GM12891 (cell line): ENCODE results near the gene EED.
"Not testable (repeated sequence)": the region's sequence is repeated elsewhere in the genome, so short reads cannot be mapped to it uniquely, and the experiment has no call there.

Experiments used
- DNase-seq: peaks from one replicate; pipeline ENCODE4 v3.0.0; 2011; ENCODE audit warnings: low spot score; ENCODE audit not compliant: insufficient read length
- FAIRE-seq: peaks from 2 replicates; lab custom pipeline; 2011; peaks lifted over from hg19 to GRCh38; lab: Jason Lieb, UNC
- PAX5 ChIP-seq: IDR thresholded peaks from 2 replicates; pipeline ENCODE4 v1.6.1; 2011; ENCODE audit warnings: low read length, moderate library complexity, mild to moderate bottlenecking; ENCODE audit not compliant: insufficient read depth, severe bottlenecking
- POLR2A ChIP-seq: IDR thresholded peaks from 2 replicates; pipeline ENCODE4 v1.6.1; 2011; ENCODE audit warnings: low read depth, low read length, control low read depth
- POLR2AphosphoS5 ChIP-seq: IDR thresholded peaks from 2 replicates; pipeline ENCODE4 v1.6.1; 2011; ENCODE audit warnings: low read depth, low read length, control low read depth
- POU2F2 ChIP-seq: IDR thresholded peaks from 2 replicates; pipeline ENCODE4 v1.6.1; 2011; ENCODE audit warnings: low read depth, mild to moderate bottlenecking, control low read depth, low read length, moderate library complexity
- SPI1 ChIP-seq: IDR thresholded peaks from 2 replicates; pipeline ENCODE4 v1.6.1; 2011; ENCODE audit warnings: low read depth, low read length, control low read depth
- TAF1 ChIP-seq: IDR thresholded peaks from 2 replicates; pipeline ENCODE4 v1.6.1; 2011; ENCODE audit warnings: low read depth, low read length, control low read depth

EED gene

DNA sequence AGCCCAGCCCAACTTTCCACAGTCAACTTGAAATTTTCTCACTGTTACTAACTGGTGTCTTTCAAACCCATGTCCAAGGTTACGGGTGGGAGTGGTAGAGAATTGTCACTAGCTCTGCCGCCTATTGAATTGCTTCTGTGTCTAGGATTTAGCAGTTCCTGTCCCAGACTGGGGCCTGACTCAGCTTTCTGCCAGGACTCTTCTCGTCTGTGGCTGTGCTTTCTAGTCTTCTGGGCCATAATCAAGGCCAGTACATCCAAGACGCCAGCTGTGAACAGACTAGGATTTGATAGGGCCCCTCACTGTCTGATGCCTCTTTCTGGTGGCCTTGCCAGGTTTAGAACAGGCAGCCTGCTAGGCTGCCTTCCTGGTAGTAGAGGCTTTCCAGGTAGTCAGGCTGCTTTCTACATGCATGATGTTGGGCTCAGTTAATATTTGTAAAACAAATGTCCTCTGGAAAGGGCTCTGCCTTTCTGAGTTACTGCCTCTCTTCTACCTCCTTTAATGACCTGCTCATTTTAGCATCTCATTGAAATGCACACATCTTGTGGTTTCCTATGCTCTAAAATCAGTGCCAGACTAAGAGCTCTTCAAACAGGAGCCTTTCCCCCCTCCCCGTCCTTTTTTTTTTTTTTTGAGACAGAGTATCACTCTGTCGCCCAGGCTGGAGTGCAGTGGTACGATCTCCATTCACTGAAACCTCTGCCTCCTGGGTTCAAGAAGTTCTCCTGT is 44.4 kb downstream of the EED start:
- DNase-seq (no peak), FAIRE-seq (peak; percentile 66)
- TF ChIP-seq SPI1 (0 out of 2 replicates have a peak, but pooled peaks have one; percentile 14), TAF1 (no peak)

DNA sequence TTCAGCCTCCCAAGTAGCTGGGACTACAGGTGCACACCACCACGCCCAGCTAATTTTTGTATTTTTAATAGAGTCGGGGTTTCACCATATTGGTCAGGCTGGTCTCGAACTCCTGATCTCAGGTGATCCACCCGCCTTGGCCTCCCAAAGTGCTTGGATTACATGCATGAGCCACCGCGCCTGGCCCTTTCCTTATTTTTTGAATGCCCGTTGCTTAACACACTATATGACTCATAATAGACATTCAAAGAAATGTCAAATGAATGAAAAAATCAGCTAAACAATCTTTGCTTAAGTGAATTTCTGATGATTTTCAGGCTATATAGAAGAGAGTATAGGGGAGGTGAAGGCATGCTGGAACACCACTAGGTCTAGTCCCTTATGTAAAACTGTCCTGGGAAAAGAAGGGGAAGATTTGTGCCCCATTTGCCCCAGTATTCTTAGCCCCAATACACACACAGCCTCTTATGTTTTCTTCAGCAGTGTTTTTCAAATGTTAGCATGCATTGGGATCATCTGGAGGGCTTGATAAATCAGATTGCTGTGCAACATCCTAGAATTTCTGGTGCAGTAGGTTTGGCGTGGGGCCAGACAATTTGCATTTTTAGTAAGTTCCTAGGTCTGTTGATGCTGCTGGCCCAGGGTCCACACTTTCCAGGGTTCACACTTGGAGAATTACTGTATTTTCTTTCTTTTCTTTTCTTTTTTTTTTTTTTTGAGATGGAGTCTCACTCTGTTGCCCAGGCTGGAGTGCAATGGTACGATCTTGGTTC is 45.1 kb downstream of the EED start:
- not testable (repeated sequence) for DNase-seq

DNA sequence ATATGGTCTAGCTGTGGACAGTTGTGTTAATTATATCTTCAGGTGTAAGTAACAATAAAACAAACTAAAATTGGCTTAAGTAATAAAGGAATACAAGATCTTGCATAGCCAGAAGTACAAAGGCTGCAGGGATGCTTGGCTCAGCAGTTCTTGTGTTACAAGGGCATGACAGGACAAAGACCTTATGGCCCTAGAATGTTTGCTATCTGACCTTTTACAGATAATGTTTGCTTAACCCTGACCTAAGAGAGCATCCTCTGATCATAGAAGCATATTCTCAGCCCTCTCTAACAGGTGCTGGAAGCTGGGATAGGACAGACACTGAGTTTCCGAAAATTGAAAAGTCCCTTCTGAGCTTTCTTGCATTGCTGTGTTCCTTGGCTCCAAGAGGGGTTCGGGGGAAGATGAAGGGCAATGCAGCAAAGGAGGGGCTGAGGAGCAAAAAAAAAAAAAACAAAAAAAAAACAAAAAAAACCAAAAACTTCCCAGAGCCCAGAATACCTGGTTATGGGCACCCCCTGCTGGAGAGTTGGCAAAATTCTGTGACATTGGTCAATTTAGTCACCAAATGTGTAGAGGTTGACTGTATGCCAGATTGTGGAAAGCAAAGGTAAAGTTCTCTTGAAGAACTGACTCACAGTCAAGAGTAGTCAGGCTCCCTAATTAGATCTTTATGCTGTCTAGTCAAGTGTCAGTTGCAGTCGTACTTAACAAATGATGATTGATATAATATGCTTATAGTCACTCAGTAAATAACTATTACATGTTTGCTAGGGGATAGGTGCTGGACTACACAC is 47.1 kb downstream of the EED start:
- peak; percentile 16 for DNase-seq
- no peak for TF ChIP-seq TAF1
- TF ChIP-seq POLR2A = no peak
- TF ChIP-seq SPI1 = no peak
- TF ChIP-seq POLR2AphosphoS5 = no peak
- TF ChIP-seq POU2F2 = no peak
- TF ChIP-seq PAX5 = no peak
- FAIRE-seq = peak; percentile 77

More for the DNA sequence above, 45.1 kb downstream of the EED start:
- FAIRE-seq = not testable (repeated sequence)

DNA sequence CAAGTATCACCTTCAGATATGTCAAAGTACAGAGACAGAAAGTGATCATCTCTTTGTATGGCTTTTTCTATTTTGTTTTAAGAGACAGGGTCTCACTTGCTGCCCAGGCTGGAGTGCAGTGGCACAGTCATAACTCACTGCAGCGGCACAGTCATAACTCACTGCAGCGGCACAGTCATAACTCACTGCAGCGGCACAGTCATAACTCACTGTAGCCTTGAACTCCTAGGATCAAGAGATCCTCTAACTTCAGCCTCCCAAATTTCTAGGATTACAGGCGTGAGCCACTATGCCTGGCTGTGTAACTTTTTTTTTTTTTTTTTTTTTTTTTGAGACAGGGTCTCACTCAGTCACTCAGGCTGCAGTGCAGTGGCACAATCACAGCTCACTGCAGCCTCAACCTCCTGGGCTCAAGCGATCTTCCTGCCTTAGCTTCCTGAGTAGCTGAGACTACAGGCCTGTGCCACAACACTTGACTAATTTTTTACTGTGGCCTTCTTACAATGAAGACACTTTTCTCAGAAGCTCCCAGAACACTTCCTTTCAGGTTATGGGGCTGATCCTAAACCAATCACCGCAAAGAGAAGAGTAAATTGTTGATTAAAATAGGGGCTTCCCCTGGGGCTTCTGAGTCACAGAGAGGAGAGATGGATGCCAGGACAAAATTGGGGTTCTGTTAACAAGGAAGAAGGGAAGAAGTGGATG is 48.5 kb downstream of the EED start:
- FAIRE-seq (no peak), DNase-seq (no peak)
- TF ChIP-seq TAF1 = no peak
- TF ChIP-seq POU2F2 = no peak
- no peak for TF ChIP-seq PAX5
- no peak for TF ChIP-seq POLR2AphosphoS5
- TF ChIP-seq SPI1 = no peak
- TF ChIP-seq POLR2A = no peak

DNA sequence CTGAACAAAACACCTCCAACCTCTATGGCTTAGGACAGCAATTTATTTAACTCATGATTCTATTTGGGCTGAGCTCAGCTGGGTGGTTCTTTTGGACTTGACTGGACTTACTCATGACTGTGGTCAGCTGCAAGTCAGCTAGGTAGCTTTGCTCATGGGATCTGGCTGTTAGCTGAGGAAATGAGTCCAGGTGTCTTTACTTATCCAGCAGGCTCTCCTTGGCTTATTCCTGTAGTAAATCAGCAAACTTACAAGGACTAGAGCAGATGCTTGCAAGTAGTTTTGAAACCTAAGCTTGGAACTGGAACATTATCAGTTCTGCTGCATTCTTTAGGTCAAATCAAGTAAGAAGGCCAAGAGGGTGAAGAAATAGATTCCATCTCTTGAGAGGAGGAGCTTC is 49.5 kb downstream of the EED start:
- no peak for DNase-seq
- no peak for FAIRE-seq
- no peak for TF ChIP-seq SPI1
- TF ChIP-seq POU2F2 = no peak
- no peak for TF ChIP-seq PAX5
- TF ChIP-seq POLR2AphosphoS5 = no peak
- no peak for TF ChIP-seq TAF1
- no peak for TF ChIP-seq POLR2A

DNA sequence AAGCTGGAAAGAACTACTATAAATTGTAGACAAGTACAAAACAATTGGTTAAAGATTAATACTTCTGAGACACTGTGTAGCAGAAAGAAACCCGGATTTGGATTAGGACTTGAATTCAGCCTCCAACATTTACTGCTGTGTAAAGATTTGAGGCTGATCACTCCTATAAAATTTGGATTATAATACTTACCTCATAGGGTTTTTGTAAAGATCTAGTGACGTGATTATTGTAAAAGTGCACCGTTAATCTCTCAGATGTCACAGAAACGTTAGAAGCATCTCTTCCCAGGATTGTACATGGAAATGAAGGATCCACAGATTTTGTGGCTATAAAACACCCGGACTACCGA is 57.2 kb downstream of the EED start:
- no peak for FAIRE-seq
- no peak for TF ChIP-seq SPI1
- no peak for TF ChIP-seq TAF1
- TF ChIP-seq PAX5 = no peak
- no peak for TF ChIP-seq POLR2A

DNA sequence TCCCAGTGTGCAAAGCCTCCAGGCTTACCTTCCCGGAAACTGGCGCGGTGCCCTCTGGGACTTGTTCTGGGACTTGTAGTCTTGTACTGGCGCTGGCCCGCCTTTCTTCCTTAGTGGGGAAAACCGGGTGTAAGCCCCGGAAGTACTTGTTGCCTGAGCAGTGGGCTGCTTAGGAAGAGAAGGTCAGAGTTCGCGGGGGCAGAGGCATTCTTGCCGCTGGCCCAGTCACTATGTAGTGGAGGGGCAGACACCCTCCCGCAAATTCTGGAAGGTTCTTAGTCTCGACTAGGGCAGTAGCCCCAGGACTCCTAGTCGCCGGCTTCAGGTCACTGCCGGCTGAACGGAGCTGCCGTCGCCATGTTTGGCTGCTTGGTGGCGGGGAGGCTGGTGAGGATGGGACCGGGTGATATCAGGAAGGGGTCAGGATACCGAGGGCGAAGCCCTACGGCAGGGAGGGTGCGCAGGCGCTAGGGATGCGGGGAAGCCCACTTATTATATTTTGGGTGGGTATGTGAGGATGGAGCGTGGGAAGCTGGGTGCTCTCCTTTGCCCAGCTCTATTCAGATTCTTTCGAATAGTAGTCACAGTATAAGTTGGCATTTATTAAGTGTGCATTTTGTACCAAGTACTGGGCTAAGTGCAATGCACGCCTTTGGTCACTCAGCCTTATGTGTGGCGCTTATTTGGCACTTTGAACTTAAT is 57.7 kb downstream of the EED start, which contains the start of gene HIKESHI:
TSS of gene HIKESHI (plus strand) at position 149 of the 702 bp plus-strand sequence. CDS start at position 358, 209 bp downstream.
- TF ChIP-seq POLR2AphosphoS5 (peak; percentile 79), SPI1 (no peak), TAF1 (peak; percentile 78; the same call in 1 of the 2 replicates), POLR2A (peak; percentile 88), PAX5 (no peak), POU2F2 (peak; percentile 47; the same call in 1 of the 2 replicates)
- DNase-seq (peak; percentile 51), FAIRE-seq (peak; percentile 86)

More for the DNA sequence above, 57.2 kb downstream of the EED start:
- DNase-seq = no peak

DNA sequence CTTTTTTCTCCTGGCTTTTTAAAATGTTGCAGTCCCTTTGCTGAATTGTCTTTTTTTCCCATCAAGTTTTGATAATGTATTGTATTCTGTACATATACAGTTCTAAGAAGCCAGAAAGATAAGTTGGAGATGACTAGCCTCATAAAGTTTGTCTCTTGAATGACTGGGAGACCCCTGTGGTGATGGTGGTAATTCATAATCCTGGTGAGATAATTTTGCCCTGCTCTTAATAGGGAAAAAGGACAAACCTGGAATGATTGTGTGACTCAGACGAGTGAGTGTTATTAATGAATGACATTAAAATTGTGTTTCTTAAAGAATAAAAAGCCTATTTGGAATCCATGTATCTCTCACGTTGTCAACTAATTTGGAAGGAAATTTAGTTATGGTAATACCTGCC is 58.7 kb downstream of the EED start:
- no peak for DNase-seq

DNA sequence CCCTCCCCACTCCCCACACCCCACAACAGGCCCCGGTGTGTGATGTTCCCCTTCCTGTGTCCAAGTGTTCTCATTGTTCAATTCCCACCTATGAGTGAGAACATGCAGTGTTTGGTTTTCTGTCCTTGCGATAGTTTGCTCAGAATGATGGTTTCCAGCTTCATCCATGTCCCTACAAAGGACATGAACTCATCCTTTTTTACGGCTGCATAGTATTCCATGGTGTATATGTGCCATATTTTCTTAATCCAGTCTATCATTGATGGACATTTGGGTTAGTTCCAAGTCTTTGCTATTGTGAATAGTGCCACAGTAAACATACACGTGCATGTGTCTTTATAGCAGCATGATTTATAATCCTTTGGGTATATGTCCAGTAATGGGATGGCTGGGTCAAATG is 64.2 kb downstream of the EED start:
- DNase-seq, FAIRE-seq: not testable (repeated sequence)

More for the DNA sequence above, 58.7 kb downstream of the EED start:
- FAIRE-seq = no peak
- TF ChIP-seq TAF1 = no peak
